Lower leg skin (tissue), 3 donors: ENCODE results near the gene SPON2.

ENCODE experiments used
- CTCF ChIP-seq, 3 donors: fragments of 450-650 bp; IDR thresholded peaks; one replicate each; pipeline ENCODE4 v1.5.1; 2016; ENCODE audit warnings: antibody characterized with exemption in 3 of 3, mild to moderate bottlenecking in 3 of 3, moderate library complexity in 2 of 3
- POLR2A ChIP-seq, 2 donors: fragments of 450-650 bp; IDR thresholded peaks; one replicate each; pipeline ENCODE4 v1.6.1; 2016 to 2017; ENCODE audit warnings: antibody characterized with exemption in 2 of 2, mild to moderate bottlenecking in 1 of 2, moderate library complexity in 1 of 2

- TF ChIP-seq CTCF (IDR thresholded peaks at IDR 0.05) (no peak), POLR2A (IDR thresholded peaks at IDR 0.05) (no peak)
Observed at GRCh38 chr4:1160351-1160750, 12.0 kb downstream of the SPON2 start.
